Osteoblast (primary cell): Measurements from ENCODE around the gene RASSF5. TPM values are rescaled to one million over a fixed set of nuclear protein-coding genes. Genes with fewer than 3 reads are reported as not detected.

Experiments
- DNase-seq: peaks from one replicate; pipeline ENCODE4 v3.0.0; 2011; ENCODE audit warnings: low spot score, mixed read lengths; ENCODE audit not compliant: insufficient read length; ENCODE audit errors: missing footprints
- H2AFZ ChIP-seq: 2 replicates; pipeline ENCODE4 v1.6.0; 2011; ENCODE audit warnings: mild to moderate bottlenecking, low read length
- H3K27ac ChIP-seq: 2 replicates; pipeline ENCODE4 v1.5.1; 2011; ENCODE audit warnings: mild to moderate bottlenecking, low read depth, low read length, moderate library complexity
- H3K27me3 ChIP-seq: 2 replicates; pipeline ENCODE4 v1.6.0; 2012; ENCODE audit warnings: mild to moderate bottlenecking, control low read depth, inconsistent platforms, low read length, moderate library complexity; ENCODE audit not compliant: insufficient read depth
- H3K36me3 ChIP-seq: 2 replicates; pipeline ENCODE4 v1.5.1; 2011; ENCODE audit warnings: mild to moderate bottlenecking, low read length, control low read depth, moderate library complexity; ENCODE audit not compliant: insufficient read depth
- H3K4me1 ChIP-seq: 2 replicates; pipeline ENCODE4 v1.5.1; 2011; ENCODE audit warnings: mild to moderate bottlenecking, low read length, control low read depth, moderate library complexity; ENCODE audit not compliant: insufficient read depth
- H3K4me2 ChIP-seq: 2 replicates; pipeline ENCODE4 v1.6.0; 2011; ENCODE audit warnings: mild to moderate bottlenecking, low read length; ENCODE audit not compliant: insufficient read depth
- H3K4me3 ChIP-seq: fragments of 200-600 bp; sonication (generic); 3 replicates; pipeline ENCODE4 v1.5.1; 2012; ENCODE audit warnings: mild to moderate bottlenecking, low read length, inconsistent platforms; ENCODE audit not compliant: insufficient read depth
- H3K79me2 ChIP-seq: 2 replicates; pipeline ENCODE4 v1.6.0; 2012; ENCODE audit warnings: mild to moderate bottlenecking, low read length, control low read depth, inconsistent platforms; ENCODE audit not compliant: insufficient read depth
- H3K9me3 ChIP-seq: 2 replicates; pipeline ENCODE4 v1.5.1; 2011; ENCODE audit warnings: low read depth, low read length, control low read depth
- H4K20me1 ChIP-seq: 2 replicates; pipeline ENCODE4 v1.6.0; 2012; ENCODE audit warnings: mild to moderate bottlenecking, low read length, control low read depth; ENCODE audit not compliant: insufficient read depth
- CTCF ChIP-seq: IDR thresholded peaks from 2 replicates; pipeline ENCODE4 v1.5.1; 2011; ENCODE audit warnings: mild to moderate bottlenecking, low read depth, low read length, moderate library complexity; ENCODE audit errors: extremely low read depth
- total RNA-seq: library from RNA; depleted of rRNA; stranded (reverse); fragments of >200 nt; gene quantifications from 2 replicates; pipeline ENCODE4 v1.2.3, GENCODE V29; 2012

RASSF5 gene
- total RNA-seq, 1 donor = 0.72 TPM

GRCh38 chr1:206513312-206514111 lies 6.2 kb downstream of the RASSF5 start:
- Histone ChIP-seq H3K4me1 (peaks cover 17% of the 10 kb centered on the region), H3K27ac (peak overlapping the region; percentile 60), H3K36me3 (no peaks in the 10 kb centered on the region), H3K79me2 (no peaks in the 10 kb centered on the region), H3K27me3 (peaks cover 26% of the 10 kb centered on the region), H3K4me3 (peak overlapping the region; percentile 38), H4K20me1 (peaks cover 6% of the 10 kb centered on the region), H2AFZ (peak overlapping the region; percentile 64), H3K4me2 (peak overlapping the region; percentile 70), H3K9me3 (no peaks in the 10 kb centered on the region)
- DNase-seq = peak; percentile 99
- no peak for TF ChIP-seq CTCF

GRCh38 chr1:206514813-206515387 lies 7.6 kb downstream of the RASSF5 start:
- DNase-seq = no peak
- H3K4me1 ChIP-seq = peaks cover 17% of the 10 kb centered on the region
- no peaks in the 10 kb centered on the region for H3K36me3 ChIP-seq

GRCh38 chr1:206516728-206516990 lies 9.3 kb downstream of the RASSF5 start:
- no peaks in the 10 kb centered on the region for H3K79me2 ChIP-seq
- DNase-seq = no peak
- H3K27ac ChIP-seq = no peak overlapping the region
- no peak for TF ChIP-seq CTCF
- H3K36me3 ChIP-seq = no peaks in the 10 kb centered on the region
- H2AFZ ChIP-seq = no peak overlapping the region
- peaks cover 15% of the 10 kb centered on the region for H3K27me3 ChIP-seq
- no peak overlapping the region for H3K4me2 ChIP-seq
- H3K9me3 ChIP-seq = no peaks in the 10 kb centered on the region
- H3K4me1 ChIP-seq = peaks cover 17% of the 10 kb centered on the region
- H3K4me3 ChIP-seq = no peak overlapping the region
- H4K20me1 ChIP-seq = peaks cover 6% of the 10 kb centered on the region

More at GRCh38 chr1:206514813-206515387, 7.6 kb downstream of the RASSF5 start:
- Histone ChIP-seq H3K27ac (no peak overlapping the region), H2AFZ (no peak overlapping the region), H3K9me3 (no peaks in the 10 kb centered on the region), H3K27me3 (peaks cover 17% of the 10 kb centered on the region), H3K4me2 (no peak overlapping the region), H3K4me3 (no peak overlapping the region), H3K79me2 (no peaks in the 10 kb centered on the region), H4K20me1 (peaks cover 6% of the 10 kb centered on the region)
- TF ChIP-seq CTCF = no peak

- DNase-seq = no peak
- H2AFZ ChIP-seq = no peak overlapping the region
- peaks cover 15% of the 10 kb centered on the region for H3K27me3 ChIP-seq
- peaks cover 16% of the 10 kb centered on the region for H3K4me1 ChIP-seq
- no peak overlapping the region for H3K27ac ChIP-seq
- peaks cover 6% of the 10 kb centered on the region for H4K20me1 ChIP-seq
- H3K36me3 ChIP-seq = no peaks in the 10 kb centered on the region
- TF ChIP-seq CTCF = no peak
- H3K9me3 ChIP-seq = no peaks in the 10 kb centered on the region
- H3K4me3 ChIP-seq = no peak overlapping the region
- no peak overlapping the region for H3K4me2 ChIP-seq
- no peaks in the 10 kb centered on the region for H3K79me2 ChIP-seq
Observed at GRCh38 chr1:206517784-206518183, 10.5 kb downstream of the RASSF5 start.
